B cell (primary cell): Measurements from ENCODE around the gene EXOC3L1.

ENCODE experiments used
- CTCF ChIP-seq: fragments of 200-600 bp; IDR thresholded peaks from one replicate; pipeline ENCODE4 v1.8.0; 2022; ENCODE audit warnings: antibody characterized with exemption, mild to moderate bottlenecking
- EZH2 ChIP-seq: IDR thresholded peaks from 2 replicates; pipeline ENCODE4 v1.6.1; 2012; ENCODE audit warnings: borderline replicate concordance, low read depth, mild to moderate bottlenecking, moderate library complexity, low read length; ENCODE audit not compliant: insufficient read depth, poor library complexity, severe bottlenecking

GRCh38 chr16:67141391-67141790, 48.5 kb downstream of the EXOC3L1 start:
- TF ChIP-seq CTCF (no peak), EZH2 (no peak)
